Measurements from ENCODE around the gene MCM8.
A peak's percentile ranks its signal among the peaks of the same experiment; 100 is the strongest.

The MCM8 gene

GRCh38 chr20:5947276-5947675 is 3.2 kb upstream of the MCM8 start:
- DNase-seq = no peak

GRCh38 chr20:5949943-5950270 is 545 bp upstream of the MCM8 start:
- no peak for DNase-seq

- DNase-seq = no peak
Measured at GRCh38 chr20:5967469-5967868, 17.0 kb downstream of the MCM8 start.

GRCh38 chr20:5968462-5968861 is 18.0 kb downstream of the MCM8 start:
- no peak for DNase-seq

- no peak for DNase-seq
Measured at GRCh38 chr20:5969348-5969935, 19.0 kb downstream of the MCM8 start.

- no peak for DNase-seq
Measured at GRCh38 chr20:5969940-5970339, 19.5 kb downstream of the MCM8 start.

- no peak for DNase-seq
Measured at GRCh38 chr20:5970381-5970780, 19.9 kb downstream of the MCM8 start.

- DNase-seq = no peak
Measured at GRCh38 chr20:5971203-5971602, 20.8 kb downstream of the MCM8 start.

- DNase-seq = no peak
Measured at GRCh38 chr20:5973172-5973571, 22.7 kb downstream of the MCM8 start.

GRCh38 chr20:5973971-5974370 is 23.5 kb downstream of the MCM8 start:
- peak; percentile 20 for DNase-seq

- DNase-seq = no peak
Measured at GRCh38 chr20:5974531-5974930, 24.1 kb downstream of the MCM8 start.

- DNase-seq = no peak
Measured at GRCh38 chr20:5975778-5976177, 25.3 kb downstream of the MCM8 start.

- no peak for DNase-seq
Measured at GRCh38 chr20:5977223-5977622, 26.8 kb downstream of the MCM8 start.

GRCh38 chr20:5977975-5978374 is 27.5 kb downstream of the MCM8 start:
- no peak for DNase-seq

GRCh38 chr20:5979801-5980200 is 29.3 kb downstream of the MCM8 start:
- DNase-seq = no peak

GRCh38 chr20:5980720-5981538 is 30.5 kb downstream of the MCM8 start:
- DNase-seq = no peak

- no peak for DNase-seq
Measured at GRCh38 chr20:5987383-5987782, 36.9 kb downstream of the MCM8 start.

GRCh38 chr20:5989539-5989938 is 39.1 kb downstream of the MCM8 start:
- no peak for DNase-seq

GRCh38 chr20:5990946-5991345 is 40.5 kb downstream of the MCM8 start:
- no peak for DNase-seq

GRCh38 chr20:5991623-5992441 is 41.4 kb downstream of the MCM8 start:
- DNase-seq = no peak

GRCh38 chr20:5996765-5997164 is 46.3 kb downstream of the MCM8 start:
- peak; percentile 18 for DNase-seq

GRCh38 chr20:5999783-6000182 is 49.3 kb downstream of the MCM8 start:
- no peak for DNase-seq

GRCh38 chr20:6000871-6001270 is 50.4 kb downstream of the MCM8 start:
- DNase-seq = no peak

- DNase-seq = no peak
Measured at GRCh38 chr20:6006603-6006949, 56.1 kb downstream of the MCM8 start.
